Nephron (organoid): Measurements from ENCODE around the gene JMJD1C.

Experiments used
- H3K27ac Mint-ChIP-seq, 3 experiments: 2 replicates each; pipeline ENCODE4 v1.8.0; 2020; ENCODE audit warnings: mixed read lengths in 3 of 3, mild to moderate bottlenecking in 2 of 3, moderate library complexity in 1 of 3
- H3K27me3 Mint-ChIP-seq: 2 replicates; pipeline ENCODE4 v1.8.0; 2021; ENCODE audit warnings: low read depth, mild to moderate bottlenecking, moderate library complexity, mixed read lengths
- H3K36me3 Mint-ChIP-seq: 2 replicates; pipeline ENCODE4 v1.8.0; 2020; ENCODE audit warnings: low read depth, mixed read lengths
- H3K4me1 Mint-ChIP-seq: 2 replicates; pipeline ENCODE4 v1.8.0; 2020; ENCODE audit warnings: mixed read lengths
- H3K4me3 Mint-ChIP-seq, 3 experiments: 2 replicates each; pipeline ENCODE4 v1.8.0; 2020; ENCODE audit warnings: mild to moderate bottlenecking in 3 of 3, mixed read lengths in 3 of 3, moderate library complexity in 2 of 3
- H3K9me3 Mint-ChIP-seq: 2 replicates; pipeline ENCODE4 v1.8.0; 2020; ENCODE audit warnings: mixed read lengths
- TF ChIP-seq, protein P1 (sequence below), 3 experiments: fragments of 200-600 bp; sonication (generic); IDR thresholded peaks; one replicate each; pipeline ENCODE4 v1.5.0; 2021; ENCODE audit warnings: antibody characterized with exemption in 3 of 3; ENCODE audit not compliant: unreplicated experiment in 3 of 3

Gene JMJD1C

DNA sequence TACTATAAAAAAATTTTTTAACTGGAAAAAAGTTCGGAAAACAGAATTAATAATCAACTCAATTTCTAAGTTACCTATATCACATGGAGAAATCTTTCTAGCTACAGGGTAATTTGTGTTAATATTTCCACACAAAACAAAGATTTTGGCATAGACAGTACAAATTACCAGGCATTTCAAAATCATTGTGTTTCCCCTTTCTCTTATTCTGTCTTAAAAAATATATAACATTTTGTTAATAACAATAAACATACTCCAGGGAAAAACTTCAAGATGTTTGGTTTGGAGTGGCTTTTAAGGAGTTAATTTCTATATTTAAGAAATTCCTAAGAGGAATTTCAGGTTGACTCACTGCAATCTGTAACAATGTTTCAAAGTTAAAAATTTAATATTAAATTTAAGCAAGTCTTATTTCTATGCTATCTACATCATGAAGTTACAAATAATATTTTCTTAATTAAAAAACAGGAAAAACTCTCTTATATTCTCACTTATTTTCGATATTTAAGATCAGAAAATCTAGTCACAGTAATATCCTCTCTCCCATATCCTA, 200.0 kb downstream of the JMJD1C start:
- Mint-ChIP-seq H3K4me3 (peak overlapping the region; percentile 96 to 100 (median 97)), H3K9me3 (no peaks in the 10 kb centered on the region), H3K27me3 (no peaks in the 10 kb centered on the region), H3K36me3 (peaks cover 26% of the 10 kb centered on the region), H3K27ac (peak overlapping the region; percentile 95 to 99 (median 97)), H3K4me1 (peaks cover 32% of the 10 kb centered on the region)
- TF ChIP-seq, protein P1, sequence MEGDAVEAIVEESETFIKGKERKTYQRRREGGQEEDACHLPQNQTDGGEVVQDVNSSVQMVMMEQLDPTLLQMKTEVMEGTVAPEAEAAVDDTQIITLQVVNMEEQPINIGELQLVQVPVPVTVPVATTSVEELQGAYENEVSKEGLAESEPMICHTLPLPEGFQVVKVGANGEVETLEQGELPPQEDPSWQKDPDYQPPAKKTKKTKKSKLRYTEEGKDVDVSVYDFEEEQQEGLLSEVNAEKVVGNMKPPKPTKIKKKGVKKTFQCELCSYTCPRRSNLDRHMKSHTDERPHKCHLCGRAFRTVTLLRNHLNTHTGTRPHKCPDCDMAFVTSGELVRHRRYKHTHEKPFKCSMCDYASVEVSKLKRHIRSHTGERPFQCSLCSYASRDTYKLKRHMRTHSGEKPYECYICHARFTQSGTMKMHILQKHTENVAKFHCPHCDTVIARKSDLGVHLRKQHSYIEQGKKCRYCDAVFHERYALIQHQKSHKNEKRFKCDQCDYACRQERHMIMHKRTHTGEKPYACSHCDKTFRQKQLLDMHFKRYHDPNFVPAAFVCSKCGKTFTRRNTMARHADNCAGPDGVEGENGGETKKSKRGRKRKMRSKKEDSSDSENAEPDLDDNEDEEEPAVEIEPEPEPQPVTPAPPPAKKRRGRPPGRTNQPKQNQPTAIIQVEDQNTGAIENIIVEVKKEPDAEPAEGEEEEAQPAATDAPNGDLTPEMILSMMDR (IDR thresholded peaks at IDR 0.05; ENCODE audit: unreplicated experiment in 3 of 3): no peak

DNA sequence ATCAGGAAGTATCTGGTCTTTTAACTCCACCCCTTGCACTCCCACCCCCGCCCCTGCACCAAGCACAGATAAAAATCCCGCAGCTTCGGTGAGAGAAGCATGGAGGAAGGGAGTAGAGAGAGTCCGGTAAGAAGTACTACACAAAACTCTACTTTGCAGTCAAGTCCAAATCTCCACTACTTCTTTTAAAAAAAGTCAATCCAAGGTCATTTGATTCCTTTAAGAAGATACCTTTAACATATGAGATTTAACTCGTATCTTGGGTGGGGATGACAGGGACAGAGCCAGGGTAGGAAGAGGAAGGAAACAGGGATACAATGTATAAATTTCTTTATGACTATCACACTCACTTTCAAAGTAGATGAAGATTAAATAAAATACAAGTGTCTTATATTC, 200.6 kb downstream of the JMJD1C start:
- TF ChIP-seq, protein P1 (IDR thresholded peaks at IDR 0.05; ENCODE audit: unreplicated experiment in 3 of 3): no peak
- H3K27ac Mint-ChIP-seq: peak overlapping the region; percentile 91 to 97 (median 96)
- peaks cover 29% of the 10 kb centered on the region for H3K36me3 Mint-ChIP-seq
- H3K9me3 Mint-ChIP-seq: no peaks in the 10 kb centered on the region
- peak overlapping the region; percentile 96 to 100 (median 97) for H3K4me3 Mint-ChIP-seq
- H3K27me3 Mint-ChIP-seq: no peaks in the 10 kb centered on the region
- H3K4me1 Mint-ChIP-seq: peaks cover 30% of the 10 kb centered on the region

DNA sequence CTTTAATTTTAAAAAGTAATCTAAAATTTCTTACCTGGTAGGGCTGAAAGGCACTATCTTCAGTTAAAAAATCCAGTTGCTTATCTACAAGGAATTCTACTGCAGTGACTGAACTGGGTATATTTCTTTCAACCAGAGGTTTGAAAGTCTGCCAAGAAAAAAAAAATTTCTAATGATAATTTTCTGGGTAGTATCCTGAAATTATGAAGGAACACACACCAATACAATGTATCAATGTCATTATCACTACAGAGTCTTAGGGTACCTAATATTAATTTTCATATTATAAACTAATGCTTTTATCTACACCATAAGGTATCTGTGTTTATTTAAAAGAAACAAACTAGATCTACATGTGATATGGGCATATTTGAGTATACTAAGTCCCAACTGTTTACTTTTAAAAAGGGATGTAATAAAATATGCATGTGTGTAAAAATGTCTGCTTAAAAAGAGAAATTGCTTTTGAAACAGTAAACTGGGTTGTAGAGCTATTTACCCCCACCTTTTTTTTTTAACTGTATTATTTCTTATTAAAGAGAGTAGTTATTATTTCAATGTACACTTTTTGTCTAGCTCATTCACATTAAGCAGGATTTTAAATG, 201.1 kb downstream of the JMJD1C start:
- Mint-ChIP-seq H3K36me3 (peaks cover 32% of the 10 kb centered on the region), H3K27me3 (no peaks in the 10 kb centered on the region), H3K4me1 (peaks cover 31% of the 10 kb centered on the region), H3K4me3 (peak overlapping the region; percentile 96 to 100 (median 97)), H3K9me3 (no peaks in the 10 kb centered on the region), H3K27ac (peak overlapping the region; percentile 91 to 97 (median 96))
- TF ChIP-seq, protein P1 (IDR thresholded peaks at IDR 0.05; ENCODE audit: unreplicated experiment in 3 of 3): no peak

DNA sequence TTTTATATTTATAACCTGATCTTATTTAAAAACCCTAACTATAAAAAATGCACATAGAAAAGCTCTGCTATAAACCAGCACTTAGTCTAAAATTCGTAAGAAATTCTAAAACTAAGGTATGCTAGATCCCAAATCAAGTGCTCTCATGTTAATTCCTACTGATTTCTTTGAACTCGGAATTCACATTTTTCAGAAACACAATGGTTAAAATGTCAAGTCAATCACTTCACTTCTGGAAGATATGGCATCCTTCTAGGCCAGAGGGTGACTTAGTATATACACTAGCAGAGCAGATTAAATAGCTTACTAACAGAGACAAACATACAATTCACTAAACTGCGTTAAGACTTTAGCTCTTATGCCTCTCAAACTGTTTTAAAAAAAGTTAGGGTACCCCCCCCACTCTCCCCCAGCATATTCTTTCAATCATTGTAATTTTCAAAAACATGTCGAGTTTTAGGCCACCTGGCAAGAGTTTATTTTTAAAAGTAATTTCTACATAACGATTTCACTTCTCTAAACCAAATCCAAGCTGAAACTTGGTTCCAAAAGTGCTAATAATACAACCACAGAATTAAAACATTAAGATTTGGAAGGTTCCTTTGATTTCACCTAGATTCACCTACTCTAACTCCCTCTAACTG, 203.2 kb downstream of the JMJD1C start:
- TF ChIP-seq, protein P1 (IDR thresholded peaks at IDR 0.05; ENCODE audit: unreplicated experiment in 3 of 3): no peak
- H3K4me1 Mint-ChIP-seq: peaks cover 53% of the 10 kb centered on the region
- H3K36me3 Mint-ChIP-seq: peaks cover 52% of the 10 kb centered on the region

DNA sequence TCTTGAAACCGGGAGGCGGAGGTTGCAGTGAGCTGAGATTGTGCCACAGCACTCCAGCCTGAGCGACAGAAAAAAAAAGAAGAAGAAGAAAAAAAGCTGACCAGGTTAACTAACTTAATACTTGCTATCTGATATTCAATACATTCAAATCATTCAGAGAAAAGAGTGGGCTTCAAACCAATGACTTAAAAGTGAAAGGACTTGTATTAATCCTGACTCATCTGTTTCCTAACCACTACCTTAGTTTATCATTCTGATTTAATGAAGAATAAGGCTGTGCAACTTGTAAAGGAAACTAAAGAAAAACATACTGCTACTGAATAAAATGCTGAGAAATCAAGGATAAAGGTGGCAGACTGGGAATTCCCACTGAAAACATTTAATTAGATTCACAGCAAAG, 204.3 kb downstream of the JMJD1C start:
- peak overlapping the region in 1 of 3 experiments; percentile 14 for H3K4me3 Mint-ChIP-seq
- no peaks in the 10 kb centered on the region for H3K27me3 Mint-ChIP-seq
- peaks cover 55% of the 10 kb centered on the region for H3K36me3 Mint-ChIP-seq
- H3K27ac Mint-ChIP-seq: peak overlapping the region in 1 of 3 experiments; percentile 28
- TF ChIP-seq, protein P1 (IDR thresholded peaks at IDR 0.05; ENCODE audit: unreplicated experiment in 3 of 3): no peak
- peaks cover 57% of the 10 kb centered on the region for H3K4me1 Mint-ChIP-seq
- no peaks in the 10 kb centered on the region for H3K9me3 Mint-ChIP-seq

More for the DNA sequence above, 203.2 kb downstream of the JMJD1C start:
- peak overlapping the region; percentile 42 to 70 (median 48) for H3K4me3 Mint-ChIP-seq
- H3K27ac Mint-ChIP-seq: peak overlapping the region in 2 of 3 experiments; percentile 14 to 77
- no peaks in the 10 kb centered on the region for H3K9me3 Mint-ChIP-seq
- H3K27me3 Mint-ChIP-seq: no peaks in the 10 kb centered on the region
